Tibial nerve (tissue), 4 donors: Measurements from ENCODE around the gene EXOC4.

Source experiments
- CTCF ChIP-seq, 5 experiments: fragments of 200-600 bp in 3 of 5; fragments of 450-650 bp in 2 of 5; sonication (generic) in 3 of 5; IDR thresholded peaks; one replicate each; pipeline ENCODE4 v1.5.1; 2016 to 2019; ENCODE audit warnings: antibody characterized with exemption in 5 of 5, mild to moderate bottlenecking in 3 of 5, moderate library complexity in 2 of 5
- EP300 ChIP-seq, 2 donors: sonication (generic); formaldehyde crosslinking; IDR thresholded peaks; one replicate each; pipeline ENCODE4 v1.6.1; 2017; ENCODE audit warnings: antibody characterized with exemption in 2 of 2, mild to moderate bottlenecking in 1 of 2
- POLR2A ChIP-seq, 2 donors: fragments of 450-650 bp; IDR thresholded peaks; one replicate each; pipeline ENCODE4 v1.6.1; 2017; ENCODE audit warnings: antibody characterized with exemption in 2 of 2, mild to moderate bottlenecking in 2 of 2, moderate library complexity in 2 of 2

DNA sequence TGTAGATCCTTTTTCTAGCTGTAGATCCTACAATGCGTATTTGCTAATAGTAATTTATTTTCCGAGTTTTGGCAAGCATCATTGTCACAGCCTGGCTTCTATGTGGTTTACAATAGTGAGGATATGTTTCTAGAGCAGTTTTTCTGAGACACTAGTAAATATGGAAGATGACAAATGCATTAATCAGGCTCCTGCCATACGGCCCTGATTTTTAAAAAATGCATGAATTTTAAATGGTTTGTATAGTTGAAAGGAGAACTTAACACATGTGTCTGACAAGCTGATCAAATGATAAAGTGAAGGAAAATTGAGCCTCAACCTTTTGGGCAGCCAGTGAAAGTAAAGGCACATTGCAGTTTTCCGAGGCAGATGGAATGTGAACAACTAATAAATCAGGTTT, 354.1 kb downstream of the EXOC4 start:
- no peak for TF ChIP-seq CTCF (IDR thresholded peaks at IDR 0.05)
- no peak for TF ChIP-seq POLR2A (IDR thresholded peaks at IDR 0.05)
- no peak for TF ChIP-seq EP300 (IDR thresholded peaks at IDR 0.05)
